Measurements from ENCODE around the gene IFT25. TPM values are rescaled to one million over a fixed set of nuclear protein-coding genes. Genes with fewer than 3 reads are reported as not detected.

IFT25 gene
- total and polyA plus RNA-seq, 2 experiments from 2014 or later: 28.2 to 109 TPM

- no peaks in the 10 kb centered on the region for H3F3A ChIP-seq (replicated peaks; ENCODE audit: low read depth)
- Mint-ChIP-seq H3K9me3 (no peaks in the 10 kb centered on the region), H3K36me3 (ENCODE audit: low read depth) (peaks cover 18% of the 10 kb centered on the region; the same call in 2 of the 3 replicates), H3K27ac (no peak overlapping the region), H3K27me3 (ENCODE audit: insufficient read depth, low read depth, poor library complexity) (peaks cover 3% of the 10 kb centered on the region), H3K4me1 (no peaks in the 10 kb centered on the region; the same call in 2 of the 3 replicates), H3K4me3 (no peak overlapping the region)
- H3K27ac ChIP-seq (ENCODE audit: low read depth): no peak overlapping the region
- H3K9me2 ChIP-seq (ENCODE audit: insufficient read depth): no peaks in the 10 kb centered on the region
- no peak overlapping the region for H3K4me2 ChIP-seq
- no peak overlapping the region for H3K4me3 ChIP-seq
- ATAC-seq (no peak), DNase-seq (ENCODE audit: low spot score) (no peak)
- no peak overlapping the region for H2AFZ ChIP-seq
- no peaks in the 10 kb centered on the region for H3K27me3 ChIP-seq (ENCODE audit: insufficient read depth)
- no peaks in the 10 kb centered on the region; the same call in none of the 2 replicates for H4K20me1 ChIP-seq (replicated peaks; ENCODE audit: insufficient read depth)
- TF ChIP-seq ETS1 (IDR thresholded peaks at IDR 0.05) (no peak), JUNB (IDR thresholded peaks at IDR 0.05; ENCODE audit: unreplicated experiment) (no peak), EZH2phosphoT487 (IDR thresholded peaks at IDR 0.05; ENCODE audit: unreplicated experiment) (no peak), EZH2 (IDR thresholded peaks at IDR 0.05; ENCODE audit: low read depth, unreplicated experiment) (no peak), ZNF462 (CRISPR knock-in tag; IDR thresholded peaks at IDR 0.05) (no peak), POLR2AphosphoS5 (IDR thresholded peaks at IDR 0.05; ENCODE audit: low read depth) (no peak), CTCF (conservative IDR thresholded peaks at IDR 0.05; ENCODE audit: low read depth in 2 of 2) (no peak)
- no peaks in the 10 kb centered on the region for H3K79me2 ChIP-seq (replicated peaks; ENCODE audit: insufficient read depth)
- no peaks in the 10 kb centered on the region for H3K4me1 ChIP-seq (ENCODE audit: insufficient read depth)
- H3K36me3 ChIP-seq (ENCODE audit: insufficient read depth): peaks cover 8% of the 10 kb centered on the region
These were observed 73.6 kb downstream of the IFT25 start for GRCh38 chr1:53871773-53872484.

Other genes with a start within 250 kb of the IFT25 start
- 0.04 and 0.31 TPM in 2 replicates for gene GLIS1, start 206.5 kb downstream of the IFT25 start, total RNA-seq (2014; rRNA removed; shearing (Covaris generic))
- 0.12 and 0.26 TPM in 2 replicates for gene GLIS1, start 206.5 kb downstream of the IFT25 start, polyA plus RNA-seq (2016; fragmentation: Nextera tagmentation; extraction: Ambion mirVana)
- 92.5 and 100 TPM in 2 replicates for gene NDC1, start 107.4 kb downstream of the IFT25 start, total RNA-seq (2014; rRNA removed; shearing (Covaris generic))
- 19.8 and 20.1 TPM in 2 replicates for gene NDC1, start 107.4 kb downstream of the IFT25 start, polyA plus RNA-seq (2016; fragmentation: Nextera tagmentation; extraction: Ambion mirVana)
- 24.0 and 24.8 TPM in 2 replicates for gene YIPF1, start 55.9 kb downstream of the IFT25 start, total RNA-seq (2014; rRNA removed; shearing (Covaris generic))
- gene YIPF1, start 55.9 kb downstream of the IFT25 start, polyA plus RNA-seq (2016; fragmentation: Nextera tagmentation; extraction: Ambion mirVana): 13.1 and 14.1 TPM in 2 replicates
- gene DIO1, start 51.5 kb downstream of the IFT25 start, total RNA-seq (2014; rRNA removed; shearing (Covaris generic)): not detected in 2 replicates
- 0.27 TPM in 1 of 2 replicates, not detected in the other for gene DIO1, start 51.5 kb downstream of the IFT25 start, polyA plus RNA-seq (2016; fragmentation: Nextera tagmentation; extraction: Ambion mirVana)
- 39.6 and 48.1 TPM in 2 replicates for gene LRRC42, start 651 bp upstream of the IFT25 start, total RNA-seq (2014; rRNA removed; shearing (Covaris generic))
- gene LRRC42, start 651 bp upstream of the IFT25 start, polyA plus RNA-seq (2016; fragmentation: Nextera tagmentation; extraction: Ambion mirVana): 22.4 and 25.9 TPM in 2 replicates
- gene LDLRAD1, start 72.5 kb upstream of the IFT25 start, total RNA-seq (2014; rRNA removed; shearing (Covaris generic)): not detected in 2 replicates
- not detected in 2 replicates for gene LDLRAD1, start 72.5 kb upstream of the IFT25 start, polyA plus RNA-seq (2016; fragmentation: Nextera tagmentation; extraction: Ambion mirVana)
- 81.9 and 91.6 TPM in 2 replicates for gene TMEM59, start 107.5 kb upstream of the IFT25 start, total RNA-seq (2014; rRNA removed; shearing (Covaris generic))
- 117 and 132 TPM in 2 replicates for gene TMEM59, start 107.5 kb upstream of the IFT25 start, polyA plus RNA-seq (2016; fragmentation: Nextera tagmentation; extraction: Ambion mirVana)
- gene TCEANC2, start 107.9 kb upstream of the IFT25 start, total RNA-seq (2014; rRNA removed; shearing (Covaris generic)): 6.0 and 6.4 TPM in 2 replicates
- gene TCEANC2, start 107.9 kb upstream of the IFT25 start, polyA plus RNA-seq (2016; fragmentation: Nextera tagmentation; extraction: Ambion mirVana): 4.4 and 6.3 TPM in 2 replicates
- not detected in 2 replicates for gene CDCP2, start 207.3 kb upstream of the IFT25 start, total RNA-seq (2014; rRNA removed; shearing (Covaris generic))
- gene CDCP2, start 207.3 kb upstream of the IFT25 start, polyA plus RNA-seq (2016; fragmentation: Nextera tagmentation; extraction: Ambion mirVana): not detected in 2 replicates

Measured in GM23338 (cell line).